ENCODE results near the gene EXOC1.

Gene EXOC1

GRCh38 chr4:55887594-55887993 lies 34.1 kb downstream of the EXOC1 start:
- Histone ChIP-seq H3K4me3 (replicated peaks; ENCODE audit: low read depth, low read length) (no peak overlapping the region), H3K36me3 (ENCODE audit: control insufficient read depth, insufficient read depth, low read length) (no peaks in the 10 kb centered on the region), H3K27me3 (replicated peaks; ENCODE audit: control insufficient read depth, insufficient read depth, low read length) (no peaks in the 10 kb centered on the region)
- TF ChIP-seq, protein P1, sequence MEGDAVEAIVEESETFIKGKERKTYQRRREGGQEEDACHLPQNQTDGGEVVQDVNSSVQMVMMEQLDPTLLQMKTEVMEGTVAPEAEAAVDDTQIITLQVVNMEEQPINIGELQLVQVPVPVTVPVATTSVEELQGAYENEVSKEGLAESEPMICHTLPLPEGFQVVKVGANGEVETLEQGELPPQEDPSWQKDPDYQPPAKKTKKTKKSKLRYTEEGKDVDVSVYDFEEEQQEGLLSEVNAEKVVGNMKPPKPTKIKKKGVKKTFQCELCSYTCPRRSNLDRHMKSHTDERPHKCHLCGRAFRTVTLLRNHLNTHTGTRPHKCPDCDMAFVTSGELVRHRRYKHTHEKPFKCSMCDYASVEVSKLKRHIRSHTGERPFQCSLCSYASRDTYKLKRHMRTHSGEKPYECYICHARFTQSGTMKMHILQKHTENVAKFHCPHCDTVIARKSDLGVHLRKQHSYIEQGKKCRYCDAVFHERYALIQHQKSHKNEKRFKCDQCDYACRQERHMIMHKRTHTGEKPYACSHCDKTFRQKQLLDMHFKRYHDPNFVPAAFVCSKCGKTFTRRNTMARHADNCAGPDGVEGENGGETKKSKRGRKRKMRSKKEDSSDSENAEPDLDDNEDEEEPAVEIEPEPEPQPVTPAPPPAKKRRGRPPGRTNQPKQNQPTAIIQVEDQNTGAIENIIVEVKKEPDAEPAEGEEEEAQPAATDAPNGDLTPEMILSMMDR (IDR thresholded peaks at IDR 0.05; ENCODE audit: insufficient read depth, low read length, poor library complexity, severe bottlenecking), result no peak
- DNase-seq (ENCODE audit: extremely low read depth, insufficient read length), result no peak

- TF ChIP-seq, protein P1 (IDR thresholded peaks at IDR 0.05; ENCODE audit: insufficient read depth, low read length, poor library complexity, severe bottlenecking), result no peak
- Histone ChIP-seq H3K36me3 (ENCODE audit: control insufficient read depth, insufficient read depth, low read length) (peaks cover 4% of the 10 kb centered on the region), H3K4me3 (replicated peaks; ENCODE audit: low read depth, low read length) (no peak overlapping the region), H3K27me3 (replicated peaks; ENCODE audit: control insufficient read depth, insufficient read depth, low read length) (no peaks in the 10 kb centered on the region)
- DNase-seq (ENCODE audit: extremely low read depth, insufficient read length), result no peak
Measured at GRCh38 chr4:55892156-55892555, 38.7 kb downstream of the EXOC1 start.

DNA sequence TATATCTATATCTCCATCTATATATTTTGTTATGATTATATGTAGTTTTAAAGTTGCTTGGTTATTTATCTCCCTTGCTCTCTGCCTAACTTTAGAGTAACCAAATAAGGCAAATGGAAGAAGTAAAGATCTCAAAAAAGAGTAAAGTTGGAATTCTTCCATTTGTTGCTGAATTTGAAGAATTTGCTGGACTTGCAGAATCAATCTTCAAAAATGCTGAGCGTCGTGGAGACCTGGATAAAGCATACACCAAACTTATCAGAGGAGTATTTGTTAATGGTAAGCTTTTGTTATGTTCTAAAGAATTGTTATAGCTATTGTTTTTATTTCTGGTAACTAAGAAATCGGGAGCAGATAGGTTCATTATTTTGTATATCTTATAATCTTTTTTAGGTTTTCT lies 43.2 kb downstream of the EXOC1 start:
- TF ChIP-seq, protein P1 (IDR thresholded peaks at IDR 0.05; ENCODE audit: insufficient read depth, low read length, poor library complexity, severe bottlenecking), result no peak
- Histone ChIP-seq H3K27me3 (replicated peaks; ENCODE audit: control insufficient read depth, insufficient read depth, low read length) (no peaks in the 10 kb centered on the region), H3K36me3 (ENCODE audit: control insufficient read depth, insufficient read depth, low read length) (peaks cover 4% of the 10 kb centered on the region), H3K4me3 (replicated peaks; ENCODE audit: low read depth, low read length) (no peak overlapping the region)
- DNase-seq (ENCODE audit: extremely low read depth, insufficient read length), result no peak

DNA sequence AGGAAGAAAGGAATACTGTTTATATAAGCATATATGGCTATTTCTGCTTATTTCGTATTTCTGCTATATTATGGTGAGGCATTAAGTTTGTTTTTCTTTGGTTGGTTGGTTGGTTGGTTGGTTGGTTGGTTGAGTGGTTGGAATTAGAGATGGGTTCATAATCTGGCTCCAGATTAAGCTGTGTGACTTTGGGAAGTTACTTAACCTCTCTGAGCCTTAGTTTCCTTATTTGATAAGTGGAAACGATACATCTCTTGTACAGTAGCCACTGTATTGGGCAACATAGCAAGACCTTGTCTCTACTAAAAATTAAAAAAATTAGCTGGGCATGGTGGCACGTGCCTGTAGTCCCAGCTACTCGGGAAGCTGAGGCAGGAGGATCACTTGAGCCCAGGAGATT lies 49.2 kb downstream of the EXOC1 start:
- DNase-seq (ENCODE audit: extremely low read depth, insufficient read length), result no peak
- TF ChIP-seq, protein P1 (IDR thresholded peaks at IDR 0.05; ENCODE audit: insufficient read depth, low read length, poor library complexity, severe bottlenecking), result no peak
- no peaks in the 10 kb centered on the region for H3K27me3 ChIP-seq (replicated peaks; ENCODE audit: control insufficient read depth, insufficient read depth, low read length)
- H3K36me3 ChIP-seq (ENCODE audit: control insufficient read depth, insufficient read depth, low read length), result peaks cover 1% of the 10 kb centered on the region
- no peak overlapping the region for H3K4me3 ChIP-seq (replicated peaks; ENCODE audit: low read depth, low read length)

GRCh38 chr4:55903577-55903976 lies 50.1 kb downstream of the EXOC1 start:
- DNase-seq (ENCODE audit: extremely low read depth, insufficient read length), result no peak
- Histone ChIP-seq H3K36me3 (ENCODE audit: control insufficient read depth, insufficient read depth, low read length) (peaks cover 1% of the 10 kb centered on the region), H3K4me3 (replicated peaks; ENCODE audit: low read depth, low read length) (no peak overlapping the region), H3K27me3 (replicated peaks; ENCODE audit: control insufficient read depth, insufficient read depth, low read length) (no peaks in the 10 kb centered on the region)
- TF ChIP-seq, protein P1 (IDR thresholded peaks at IDR 0.05; ENCODE audit: insufficient read depth, low read length, poor library complexity, severe bottlenecking), result no peak

DNA sequence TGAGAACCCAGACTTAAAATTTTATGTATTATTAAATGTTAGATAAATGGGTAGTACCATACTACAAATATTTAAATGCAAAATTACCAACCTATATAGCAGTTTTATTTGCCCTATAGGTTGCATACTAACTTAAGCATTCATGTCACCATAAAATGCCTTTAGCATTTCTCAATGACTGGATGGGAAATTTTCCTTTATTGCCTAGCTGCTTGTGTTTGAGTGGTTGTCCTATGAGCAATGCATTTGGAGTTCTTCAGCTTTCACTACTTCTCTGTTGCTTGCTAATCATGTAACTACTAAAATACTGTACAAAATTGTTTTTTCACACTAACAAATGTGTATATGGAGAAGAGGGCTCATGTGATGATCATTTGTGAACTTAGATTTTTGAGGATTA lies 51.1 kb downstream of the EXOC1 start:
- TF ChIP-seq, protein P1 (IDR thresholded peaks at IDR 0.05; ENCODE audit: insufficient read depth, low read length, poor library complexity, severe bottlenecking), result no peak
- DNase-seq (ENCODE audit: extremely low read depth, insufficient read length), result no peak
- Histone ChIP-seq H3K27me3 (replicated peaks; ENCODE audit: control insufficient read depth, insufficient read depth, low read length) (no peaks in the 10 kb centered on the region), H3K36me3 (ENCODE audit: control insufficient read depth, insufficient read depth, low read length) (peaks cover 1% of the 10 kb centered on the region), H3K4me3 (replicated peaks; ENCODE audit: low read depth, low read length) (no peak overlapping the region)

All from GM06990 (cell line).